H9 (cell line): ENCODE measurements around the gene ANKRD53. TPM values are rescaled to one million over a fixed set of nuclear protein-coding genes. Genes with fewer than 3 reads are reported as not detected.

Experiments
- DNase-seq: peaks from one replicate; pipeline ENCODE4 v3.0.0-alpha.2; 2017
- H2AFZ ChIP-seq: one replicate; pipeline ENCODE4 v1.6.1; 2013; ENCODE audit warnings: mild to moderate bottlenecking, low read length, control low read depth, moderate library complexity
- H2AK5ac ChIP-seq: 2 replicates; pipeline ENCODE4 v1.6.1; 2013; ENCODE audit warnings: low read length, control low read depth, mixed read lengths; ENCODE audit not compliant: insufficient read length
- H2BK120ac ChIP-seq: one replicate; pipeline ENCODE4 v1.6.1; 2013; ENCODE audit warnings: low read depth, mild to moderate bottlenecking, low read length, control low read depth, inconsistent platforms; ENCODE audit not compliant: poor library complexity, severe bottlenecking
- H2BK12ac ChIP-seq: 2 replicates; pipeline ENCODE4 v1.6.1; 2013; ENCODE audit warnings: low read length, control low read depth, mixed read lengths, low read depth; ENCODE audit not compliant: insufficient read length
- H2BK15ac ChIP-seq: 2 replicates; pipeline ENCODE4 v1.6.1; 2013; ENCODE audit warnings: low read depth, low read length, control low read depth
- H2BK20ac ChIP-seq: one replicate; pipeline ENCODE4 v1.6.1; 2013; ENCODE audit warnings: low read depth, mild to moderate bottlenecking, low read length, control low read depth, inconsistent platforms; ENCODE audit not compliant: poor library complexity, severe bottlenecking
- H2BK5ac ChIP-seq: 2 replicates; pipeline ENCODE4 v1.6.1; 2013; ENCODE audit warnings: low read length, control low read depth, mixed read lengths; ENCODE audit not compliant: insufficient read length
- H3K14ac ChIP-seq: 2 replicates; pipeline ENCODE4 v1.6.1; 2013; ENCODE audit warnings: low read length, control low read depth; ENCODE audit not compliant: insufficient read depth
- H3K18ac ChIP-seq: 2 replicates; pipeline ENCODE4 v1.6.1; 2013; ENCODE audit warnings: low read depth, mild to moderate bottlenecking, mixed read lengths, low read length, control low read depth; ENCODE audit not compliant: insufficient read length
- H3K23ac ChIP-seq: 2 replicates; pipeline ENCODE4 v1.6.1; 2013; ENCODE audit warnings: low read length, control low read depth, mixed read lengths, low read depth; ENCODE audit not compliant: insufficient read length
- H3K23me2 ChIP-seq: 2 replicates; pipeline ENCODE4 v1.6.1; 2013; ENCODE audit warnings: low read depth, mild to moderate bottlenecking, mixed read lengths, low read length, control low read depth; ENCODE audit not compliant: insufficient read length, poor library complexity, severe bottlenecking
- H3K27ac ChIP-seq: 2 replicates; pipeline ENCODE4 v1.5.1; 2013; ENCODE audit warnings: low read length, control low read depth, mixed read lengths, low read depth; ENCODE audit not compliant: insufficient read length
- H3K27me3 ChIP-seq: 2 replicates; pipeline ENCODE4 v1.6.1; 2013; ENCODE audit warnings: low read length, control low read depth, inconsistent platforms; ENCODE audit not compliant: insufficient read depth
- H3K4ac ChIP-seq: 2 replicates; pipeline ENCODE4 v1.6.1; 2013; ENCODE audit warnings: low read depth, mild to moderate bottlenecking, control low read depth, inconsistent platforms, low read length, moderate library complexity
- H3K4me1 ChIP-seq: 2 replicates; pipeline ENCODE4 v1.6.1; 2013; ENCODE audit warnings: low read length, control low read depth, inconsistent platforms; ENCODE audit not compliant: insufficient read depth
- H3K4me2 ChIP-seq: 2 replicates; pipeline ENCODE4 v1.6.1; 2013; ENCODE audit warnings: low read length, control low read depth, mixed read lengths; ENCODE audit not compliant: insufficient read length, insufficient read depth
- H3K56ac ChIP-seq: 2 replicates; pipeline ENCODE4 v1.6.1; 2013; ENCODE audit warnings: low read depth, mild to moderate bottlenecking, mixed read lengths, low read length, control low read depth; ENCODE audit not compliant: insufficient read length
- H3K79me1 ChIP-seq: 2 replicates; pipeline ENCODE4 v1.6.1; 2013; ENCODE audit warnings: low read depth, mild to moderate bottlenecking, moderate library complexity, low read length, control low read depth, inconsistent platforms; ENCODE audit not compliant: insufficient read depth, poor library complexity, severe bottlenecking
- H3K79me2 ChIP-seq: 2 replicates; pipeline ENCODE4 v1.6.1; 2013; ENCODE audit warnings: low read length, control low read depth, inconsistent platforms; ENCODE audit not compliant: insufficient read depth
- H3K9ac ChIP-seq: 2 replicates; pipeline ENCODE4 v1.6.1; 2013; ENCODE audit warnings: low read length, control low read depth, mixed read lengths; ENCODE audit not compliant: insufficient read length; ENCODE audit errors: extremely low read depth
- H3K9me3 ChIP-seq: one replicate; pipeline ENCODE4 v1.6.1; 2013; ENCODE audit warnings: low read depth, low read length, inconsistent platforms; ENCODE audit not compliant: control insufficient read depth
- H3T11ph ChIP-seq: one replicate; pipeline ENCODE4 v1.6.1; 2013; ENCODE audit warnings: mild to moderate bottlenecking, low read length, control low read depth, inconsistent platforms
- H4K20me1 ChIP-seq: one replicate; pipeline ENCODE4 v1.6.1; 2013; ENCODE audit not compliant: control insufficient read depth, insufficient read length, insufficient read depth
- H4K5ac ChIP-seq: 2 replicates; pipeline ENCODE4 v1.6.1; 2013; ENCODE audit warnings: low read depth, mild to moderate bottlenecking, mixed read lengths, low read length, control low read depth; ENCODE audit not compliant: insufficient read length
- H4K8ac ChIP-seq: replicated peaks from 2 replicates; pipeline ENCODE4 v1.6.1; 2013; ENCODE audit warnings: low read length, control low read depth, mixed read lengths, low read depth; ENCODE audit not compliant: insufficient read length
- H4K91ac ChIP-seq: 2 replicates; pipeline ENCODE4 v1.6.1; 2013; ENCODE audit warnings: low read depth, mild to moderate bottlenecking, moderate library complexity, mixed read lengths, low read length, control low read depth; ENCODE audit not compliant: insufficient read length
- H3K27ac Mint-ChIP-seq, 3 experiments: 2 replicates in 2 of 3; 3 replicates in 1 of 3; pipeline ENCODE4 v1.8.0; 2020 to 2021; ENCODE audit warnings: mixed read lengths in 3 of 3, mild to moderate bottlenecking in 1 of 3, moderate library complexity in 1 of 3
- H3K27me3 Mint-ChIP-seq: 2 replicates; pipeline ENCODE4 v1.8.0; 2021; ENCODE audit warnings: low read depth, mild to moderate bottlenecking, moderate library complexity, mixed read lengths
- H3K36me3 Mint-ChIP-seq, 3 experiments: 2 replicates in 2 of 3; 3 replicates in 1 of 3; pipeline ENCODE4 v1.8.0; 2020 to 2021; ENCODE audit warnings: low read depth in 3 of 3, mixed read lengths in 3 of 3; ENCODE audit not compliant: insufficient read depth in 1 of 3
- H3K4me1 Mint-ChIP-seq, 2 experiments: 2 replicates each; pipeline ENCODE4 v1.8.0; 2020; ENCODE audit warnings: mixed read lengths in 2 of 2
- H3K4me3 Mint-ChIP-seq, 2 experiments: 2 replicates in 1 of 2; 3 replicates in 1 of 2; pipeline ENCODE4 v1.8.0; 2020 to 2021; ENCODE audit warnings: mild to moderate bottlenecking in 2 of 2, mixed read lengths in 2 of 2, moderate library complexity in 1 of 2
- H3K9me3 Mint-ChIP-seq, 2 experiments: 2 replicates in 1 of 2; 3 replicates in 1 of 2; pipeline ENCODE4 v1.8.0; 2020; ENCODE audit warnings: mild to moderate bottlenecking in 2 of 2, mixed read lengths in 2 of 2, moderate library complexity in 1 of 2
- CTCF ChIP-seq: fragments of 200-600 bp; sonication (generic); conservative IDR thresholded peaks from 3 replicates; pipeline ENCODE4 v1.8.0; 2021; ENCODE audit warnings: antibody characterized with exemption, mild to moderate bottlenecking
- WGBS: extraction: QIAGEN DNeasy Blood & Tissue Kit; methylation state at CpG from one replicate; pipeline ENCODE4 v1.1.7; 2013; ENCODE audit warnings: missing lambda C conversion rate, low lambda C conversion rate, mixed read lengths; ENCODE audit not compliant: insufficient read length; ENCODE audit errors: extremely low coverage; 5-methylcytosine and 5-hydroxymethylcytosine counted together
- total RNA-seq: library from RNA; stranded (reverse); gene quantifications from 2 replicates; pipeline ENCODE4 v1.2.1, GENCODE V29; 2021

Gene ANKRD53
- total RNA-seq, 1 experiment from 2014 or later, result 0.28 TPM

- Histone ChIP-seq H3K4ac (no peak overlapping the region), H2AFZ (no peak overlapping the region), H2BK20ac (no peak overlapping the region), H3K9ac (no peak overlapping the region), H4K91ac (no peak overlapping the region), H3K27me3 (peaks cover 15% of the 10 kb centered on the region; the same call in 1 of the 2 replicates), H4K20me1 (no peaks in the 10 kb centered on the region), H3K27ac (no peak overlapping the region), H3K79me2 (no peaks in the 10 kb centered on the region), H3T11ph (no peak overlapping the region), H3K23ac (no peak overlapping the region), H3K9me3 (no peaks in the 10 kb centered on the region), H2AK5ac (no peak overlapping the region), H4K8ac (no peak overlapping the region), H2BK120ac (no peak overlapping the region), H2BK12ac (no peak overlapping the region), H3K18ac (no peak overlapping the region), H2BK15ac (no peak overlapping the region), H3K4me1 (no peaks in the 10 kb centered on the region), H2BK5ac (no peak overlapping the region), H4K5ac (no peak overlapping the region), H3K56ac (no peak overlapping the region), H3K79me1 (no peaks in the 10 kb centered on the region), H3K14ac (no peak overlapping the region), H3K4me2 (no peak overlapping the region), H3K23me2 (peaks cover 7% of the 10 kb centered on the region)
- WGBS, result no CpG with 5 or more reads among the region's 14 CpGs
- Mint-ChIP-seq H3K27me3 (peaks cover 99% of the 10 kb centered on the region), H3K9me3 (no peaks in the 10 kb centered on the region; a peak in 2 of 5 replicates), H3K36me3 (no peaks in the 10 kb centered on the region), H3K4me3 (peak overlapping the region; percentile 47 to 83; a peak in 4 of 5 replicates), H3K4me1 (peaks cover 3 to 5% of the 10 kb centered on the region in 2 experiments), H3K27ac (no peak overlapping the region)
- DNase-seq, result peak; percentile 6
- TF ChIP-seq CTCF, result no peak
Observed at GRCh38 chr2:70965506-70965905, 12.9 kb upstream of the ANKRD53 start.
